Kidney (tissue), 14 donors: ENCODE measurements around the gene CTTN. TPM values are rescaled to one million over a fixed set of nuclear protein-coding genes. Genes with fewer than 3 reads are reported as not detected.
A peak's percentile ranks its signal among the peaks of the same experiment; 100 is the strongest.

ENCODE experiments used
- DNase-seq, 5 donors: peaks; one replicate each; pipeline ENCODE4 v3.0.0-alpha.2; 2013 to 2020
- FAIRE-seq: peaks from 2 replicates; lab custom pipeline; 2012; peaks lifted over from hg19 to GRCh38; lab: Jason Lieb, UNC
- H3K27ac ChIP-seq, 2 donors: one replicate each; pipeline ENCODE4 v1.7.0; 2013; ENCODE audit warnings: low read depth in 2 of 2, low read length in 2 of 2, inconsistent platforms in 1 of 2
- H3K27me3 ChIP-seq: one replicate; pipeline ENCODE4 v1.7.1; 2013; ENCODE audit warnings: low read length, inconsistent platforms; ENCODE audit not compliant: control insufficient read depth, insufficient read depth
- H3K36me3 ChIP-seq, 3 donors: one replicate each; pipeline versions ENCODE4 v1.7.0 to v1.7.1; 2013; ENCODE audit warnings: low read length in 3 of 3, control low read depth in 1 of 3, inconsistent platforms in 1 of 3; ENCODE audit not compliant: insufficient read depth in 3 of 3, control insufficient read depth in 2 of 3
- H3K4me1 ChIP-seq, 3 donors: one replicate each; pipeline versions ENCODE4 v1.7.0 to v1.7.1; 2013; ENCODE audit warnings: low read length in 3 of 3, inconsistent platforms in 1 of 3, low read depth in 1 of 3; ENCODE audit not compliant: control insufficient read depth in 2 of 3, insufficient read depth in 2 of 3
- H3K4me3 ChIP-seq, 3 donors: one replicate each; pipeline versions ENCODE4 v1.7.0 to v1.8.1; 2013; ENCODE audit warnings: low read length in 3 of 3, control low read depth in 1 of 3, inconsistent platforms in 1 of 3
- H3K9ac ChIP-seq, 3 donors: one replicate each; pipeline versions ENCODE4 v1.7.0 to v1.7.1; 2013; ENCODE audit warnings: low read length in 3 of 3, control low read depth in 1 of 3, inconsistent platforms in 1 of 3
- H3K9me3 ChIP-seq, 3 donors: one replicate each; pipeline versions ENCODE4 v1.7.0 to v1.7.1; 2013; ENCODE audit warnings: low read length in 3 of 3, control low read depth in 1 of 3, inconsistent platforms in 1 of 3; ENCODE audit not compliant: control insufficient read depth in 2 of 3, insufficient read depth in 1 of 3
- CTCF ChIP-seq: IDR thresholded peaks from 3 replicates; pipeline ENCODE4 v1.5.1; 2012; ENCODE audit warnings: mild to moderate bottlenecking, moderate library complexity, borderline replicate concordance; ENCODE audit not compliant: insufficient read depth; ENCODE audit errors: extremely low read depth
- intact Hi-C: fragments of 100-400 bp; cut with DNase I; formaldehyde crosslinking; loops from one replicate; pipeline ENCODE4 v1.11.1; 2022
- polyA plus RNA-seq: library from polyadenylated mRNA; stranded (reverse); fragments of 350-450 nt; fragmentation: Illumina TruSeq; extraction: RNeasy Lipid Tissue Mini Kit (QIAGEN cat#74804); gene quantifications from one replicate; pipeline ENCODE4 v1.2.3, GENCODE V29; 2014; ENCODE audit warnings: low read depth, low replicate concordance; ENCODE audit not compliant: insufficient read depth
- total RNA-seq: library from RNA; stranded (reverse); fragmentation: NEBNext Ultra II Directional; extraction: Animal tissue kit (Norgen Biotek cat#: 25700); gene quantifications from one replicate; pipeline ENCODE4 v1.2.1, GENCODE V29; 2021
- donor health status: control.
- donor health status: control.
- donor health status: control.
- donor health status: control.
- donor health status: control.
- donor health status: DM: yes; HTN: yes; CAD: no.
- donor health status: Normal renal cell carcinoma (clear cell type).

Gene CTTN
- total and polyA plus RNA-seq, 2 donors from 2014 or later, result 84.9 to 316 TPM

DNA sequence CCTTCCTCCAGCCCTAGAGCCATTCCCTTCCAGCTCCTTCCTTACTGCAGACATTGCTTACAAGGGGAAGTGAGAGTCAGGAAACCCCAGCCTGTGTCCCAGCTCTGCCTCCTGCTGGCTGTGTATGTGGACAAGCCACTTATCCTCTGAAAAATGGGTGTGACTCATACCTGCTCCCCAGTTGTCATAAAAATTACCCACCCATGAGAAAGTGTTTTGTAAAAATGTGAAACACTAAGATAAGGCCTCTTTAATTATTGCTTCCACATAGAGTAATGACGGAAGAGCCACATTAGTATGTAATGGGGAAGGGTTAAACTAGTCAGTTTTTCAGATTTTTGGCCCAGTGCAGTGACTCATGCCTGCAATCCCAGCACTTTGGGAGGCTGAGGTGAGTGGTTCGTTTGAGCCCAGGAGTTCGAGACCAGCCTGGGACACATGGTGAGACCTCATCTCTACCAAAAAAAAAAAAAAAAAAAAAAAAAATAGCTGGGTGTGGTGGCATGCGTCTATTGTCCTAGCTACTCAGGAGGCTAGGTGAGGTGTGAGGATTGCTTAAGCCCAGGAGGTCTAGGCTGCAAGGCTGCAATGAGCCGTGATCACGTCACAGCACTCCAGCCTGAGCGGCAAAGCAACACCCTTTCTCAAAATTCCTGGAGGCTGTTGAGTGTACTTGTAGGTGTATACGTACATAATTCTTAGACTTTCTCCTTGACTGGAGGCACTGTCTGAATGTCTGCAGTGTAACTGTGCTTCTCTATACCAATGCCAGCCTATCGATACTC is 84.9 kb downstream of the CTTN start:
- H3K4me3 ChIP-seq, result no peak overlapping the region
- H3K9ac ChIP-seq, result no peak overlapping the region
- no peak for FAIRE-seq
- DNase-seq, result peak in 1 of 5 donors; percentile 78
- no peak overlapping the region for H3K27ac ChIP-seq
- H3K36me3 ChIP-seq, result peaks cover 0 to 2% (median 0%) of the 10 kb centered on the region in 3 donors
- TF ChIP-seq CTCF, result peak; percentile 24
- H3K9me3 ChIP-seq, result no peaks in the 10 kb centered on the region
- H3K27me3 ChIP-seq, result no peaks in the 10 kb centered on the region
- intact Hi-C loops, result no loop called here
- peaks cover 0 to 2% (median 0%) of the 10 kb centered on the region in 3 donors for H3K4me1 ChIP-seq

DNA sequence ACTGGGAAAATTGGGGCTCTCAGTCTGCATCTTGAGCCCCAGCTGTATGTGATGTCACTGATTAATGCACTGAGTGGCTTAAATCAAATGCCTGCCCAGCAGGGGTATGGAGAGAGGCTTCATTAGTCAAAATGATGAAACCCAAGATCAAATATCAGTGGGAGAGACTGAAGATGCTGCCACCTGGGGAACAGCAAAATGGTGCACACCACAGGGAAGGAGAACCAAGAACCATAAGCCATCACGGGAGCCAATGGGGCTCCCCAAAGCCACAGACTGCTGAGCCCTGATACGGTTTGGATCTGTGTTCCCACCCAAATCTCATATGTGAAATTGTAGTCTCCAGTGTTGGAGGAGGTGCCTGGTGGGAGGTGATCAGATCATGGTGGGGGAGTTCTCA is 85.6 kb downstream of the CTTN start:
- Histone ChIP-seq H3K9ac (no peak overlapping the region), H3K4me1 (peaks cover 0 to 2% (median 0%) of the 10 kb centered on the region in 3 donors), H3K27me3 (no peaks in the 10 kb centered on the region), H3K9me3 (no peaks in the 10 kb centered on the region), H3K36me3 (peaks cover 0 to 2% (median 0%) of the 10 kb centered on the region in 3 donors), H3K27ac (no peak overlapping the region), H3K4me3 (no peak overlapping the region)
- TF ChIP-seq CTCF, result no peak
- FAIRE-seq, result no peak
- intact Hi-C loops, result no loop called here
- no peak for DNase-seq

GRCh38 chr11:70485326-70486025 is 87.1 kb downstream of the CTTN start:
- Histone ChIP-seq H3K36me3 (peaks cover 0 to 2% (median 0%) of the 10 kb centered on the region in 3 donors), H3K4me1 (peaks cover 0 to 2% (median 0%) of the 10 kb centered on the region in 3 donors), H3K27me3 (no peaks in the 10 kb centered on the region), H3K9ac (no peak overlapping the region), H3K27ac (no peak overlapping the region), H3K9me3 (no peaks in the 10 kb centered on the region), H3K4me3 (no peak overlapping the region)
- TF ChIP-seq CTCF, result no peak
- no peak for DNase-seq
- FAIRE-seq, result no peak
- intact Hi-C loops, result no loop called here
